Suprapubic skin (tissue), 3 donors: Measurements from ENCODE around the gene SETDB2.

Experiments used
- CTCF ChIP-seq, 2 donors: fragments of 200-600 bp in 1 of 2; fragments of 450-650 bp in 1 of 2; sonication (generic) in 1 of 2; IDR thresholded peaks; one replicate each; pipeline ENCODE4 v1.5.1; 2016 to 2019; ENCODE audit warnings: antibody characterized with exemption in 2 of 2, mild to moderate bottlenecking in 1 of 2, moderate library complexity in 1 of 2
- EP300 ChIP-seq: sonication (generic); formaldehyde crosslinking; IDR thresholded peaks from one replicate; pipeline ENCODE4 v1.6.1; 2017; ENCODE audit warnings: antibody characterized with exemption

- TF ChIP-seq CTCF (IDR thresholded peaks at IDR 0.05) = no peak
- TF ChIP-seq EP300 = no peak
Measured at GRCh38 chr13:49543656-49544055, 99.6 kb downstream of the SETDB2 start.
